ENCODE results near the gene TRMO.

Gene TRMO

DNA sequence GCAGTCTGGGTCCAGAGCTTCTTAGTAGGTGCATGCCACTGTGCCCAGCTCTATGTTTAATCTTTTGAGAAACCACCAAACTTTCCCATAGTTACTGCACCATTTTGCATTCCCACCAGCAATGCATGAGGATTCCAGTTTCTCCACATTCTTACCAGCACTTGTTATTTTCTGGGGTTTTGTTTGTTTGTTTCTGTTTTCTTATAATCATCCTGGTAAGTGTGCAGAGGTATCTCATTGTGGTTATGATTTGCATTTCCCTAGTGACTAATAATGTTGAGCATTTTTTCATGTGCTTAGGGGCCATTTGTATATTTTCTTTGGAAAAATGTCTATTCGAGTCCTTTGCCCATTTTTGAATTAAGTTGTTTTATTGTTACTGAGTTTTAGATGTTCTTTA lies 57.9 kb downstream of the TRMO start:
- no peak overlapping the region for H3K4me3 ChIP-seq (ENCODE audit: low read depth, low read length)
- no peak for DNase-seq (ENCODE audit: low read depth, low spot score)
- POLR2A ChIA-PET, result no interaction called here
- TF ChIP-seq, protein P1, sequence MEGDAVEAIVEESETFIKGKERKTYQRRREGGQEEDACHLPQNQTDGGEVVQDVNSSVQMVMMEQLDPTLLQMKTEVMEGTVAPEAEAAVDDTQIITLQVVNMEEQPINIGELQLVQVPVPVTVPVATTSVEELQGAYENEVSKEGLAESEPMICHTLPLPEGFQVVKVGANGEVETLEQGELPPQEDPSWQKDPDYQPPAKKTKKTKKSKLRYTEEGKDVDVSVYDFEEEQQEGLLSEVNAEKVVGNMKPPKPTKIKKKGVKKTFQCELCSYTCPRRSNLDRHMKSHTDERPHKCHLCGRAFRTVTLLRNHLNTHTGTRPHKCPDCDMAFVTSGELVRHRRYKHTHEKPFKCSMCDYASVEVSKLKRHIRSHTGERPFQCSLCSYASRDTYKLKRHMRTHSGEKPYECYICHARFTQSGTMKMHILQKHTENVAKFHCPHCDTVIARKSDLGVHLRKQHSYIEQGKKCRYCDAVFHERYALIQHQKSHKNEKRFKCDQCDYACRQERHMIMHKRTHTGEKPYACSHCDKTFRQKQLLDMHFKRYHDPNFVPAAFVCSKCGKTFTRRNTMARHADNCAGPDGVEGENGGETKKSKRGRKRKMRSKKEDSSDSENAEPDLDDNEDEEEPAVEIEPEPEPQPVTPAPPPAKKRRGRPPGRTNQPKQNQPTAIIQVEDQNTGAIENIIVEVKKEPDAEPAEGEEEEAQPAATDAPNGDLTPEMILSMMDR (IDR thresholded peaks at IDR 0.05; ENCODE audit: insufficient read depth, low read length, missing control alignments), result no peak
- CTCF ChIA-PET, result interaction anchor here (1.6 kb wide), 1 partner anchor 10 kb away, joined by 3 read pairs; no protein-coding TSS in a partner anchor

DNA sequence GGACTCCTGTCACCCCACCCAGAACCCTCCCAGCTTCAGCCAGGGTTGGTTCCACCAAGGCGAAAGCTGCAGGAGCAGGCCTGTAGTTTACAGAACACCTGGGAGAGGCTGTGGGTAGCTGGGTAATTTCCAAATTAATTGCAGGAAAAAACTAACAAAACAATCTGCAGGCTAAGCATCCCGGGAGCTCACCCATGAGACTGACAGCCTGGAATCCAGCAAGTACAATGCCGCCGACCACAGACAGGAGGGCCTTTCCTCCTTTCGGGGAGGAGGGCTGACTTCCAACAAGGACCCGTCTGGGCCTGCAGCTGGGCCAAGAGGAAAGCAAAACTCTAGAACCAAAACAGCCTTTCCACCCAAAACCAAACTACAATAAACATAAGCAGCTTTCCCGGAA lies 59.0 kb downstream of the TRMO start:
- H3K4me3 ChIP-seq (ENCODE audit: low read depth, low read length), result no peak overlapping the region
- ChIA-PET POLR2A (no interaction called here), CTCF (interaction anchor here (0.5 to 1.6 kb wide), 3 partner anchors 11 to 32 kb away, joined by 3 read pairs; no protein-coding TSS in a partner anchor)
- TF ChIP-seq, protein P1 (IDR thresholded peaks at IDR 0.05; ENCODE audit: insufficient read depth, low read length, missing control alignments), result no peak
- DNase-seq (ENCODE audit: low read depth, low spot score), result no peak

DNA sequence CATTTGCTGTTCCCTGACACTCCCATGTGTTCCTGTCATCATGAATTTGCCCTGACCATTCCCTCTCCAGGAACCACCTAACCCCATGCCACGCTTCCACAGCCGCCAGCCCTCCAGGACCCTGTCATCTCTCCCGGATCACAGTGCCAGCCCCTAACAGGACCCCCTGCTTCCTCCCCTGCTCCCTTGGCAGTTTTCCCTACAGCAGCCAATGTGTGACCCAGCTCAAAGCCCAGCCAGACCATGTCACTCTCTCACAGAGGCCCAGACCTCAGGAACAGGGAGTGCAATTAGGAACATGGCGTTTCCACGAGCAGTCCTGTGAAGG lies 61.2 kb downstream of the TRMO start:
- CTCF ChIA-PET, result no interaction called here
- DNase-seq (ENCODE audit: low read depth, low spot score), result no peak
- POLR2A ChIA-PET, result no interaction called here
- TF ChIP-seq, protein P1 (IDR thresholded peaks at IDR 0.05; ENCODE audit: insufficient read depth, low read length, missing control alignments), result no peak
- H3K4me3 ChIP-seq (ENCODE audit: low read depth, low read length), result no peak overlapping the region

DNA sequence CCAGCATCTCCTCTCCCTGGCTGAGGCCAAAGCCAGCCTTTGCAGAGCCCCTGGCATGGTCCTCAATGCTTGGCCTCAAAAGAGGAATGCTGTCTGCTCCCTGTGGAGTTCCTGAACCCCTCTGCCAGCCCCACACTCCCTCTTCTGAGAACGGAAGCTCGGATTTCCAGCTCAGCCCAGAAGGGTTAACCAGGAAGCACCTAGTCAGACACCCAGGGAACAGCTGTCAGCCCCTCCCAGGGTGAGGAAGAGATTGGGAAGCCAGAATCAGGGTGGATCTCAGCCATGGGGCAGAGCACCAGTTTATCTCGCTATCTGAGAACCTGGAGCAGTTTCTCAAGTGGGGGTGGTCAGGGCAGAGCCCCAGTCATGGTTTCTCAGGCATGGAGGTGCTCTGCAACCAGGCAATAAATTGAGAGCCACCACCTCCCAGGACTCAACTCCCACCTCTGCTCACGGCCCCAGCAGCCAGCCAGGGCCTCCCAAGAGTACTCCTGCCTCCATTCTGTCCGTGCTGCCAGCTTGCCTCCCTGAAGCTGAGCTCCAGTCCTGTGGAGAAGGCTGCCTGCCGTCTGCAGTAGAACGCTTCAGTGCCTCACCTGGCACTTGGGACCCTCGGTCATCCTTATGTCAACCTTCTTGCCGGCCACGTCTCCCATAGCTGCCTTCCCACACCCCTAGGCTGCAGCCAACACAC lies 61.7 kb downstream of the TRMO start:
- POLR2A ChIA-PET, result no interaction called here
- CTCF ChIA-PET, result no interaction called here
- H3K4me3 ChIP-seq (ENCODE audit: low read depth, low read length), result no peak overlapping the region
- DNase-seq (ENCODE audit: low read depth, low spot score), result no peak
- TF ChIP-seq, protein P1 (IDR thresholded peaks at IDR 0.05; ENCODE audit: insufficient read depth, low read length, missing control alignments), result no peak

DNA sequence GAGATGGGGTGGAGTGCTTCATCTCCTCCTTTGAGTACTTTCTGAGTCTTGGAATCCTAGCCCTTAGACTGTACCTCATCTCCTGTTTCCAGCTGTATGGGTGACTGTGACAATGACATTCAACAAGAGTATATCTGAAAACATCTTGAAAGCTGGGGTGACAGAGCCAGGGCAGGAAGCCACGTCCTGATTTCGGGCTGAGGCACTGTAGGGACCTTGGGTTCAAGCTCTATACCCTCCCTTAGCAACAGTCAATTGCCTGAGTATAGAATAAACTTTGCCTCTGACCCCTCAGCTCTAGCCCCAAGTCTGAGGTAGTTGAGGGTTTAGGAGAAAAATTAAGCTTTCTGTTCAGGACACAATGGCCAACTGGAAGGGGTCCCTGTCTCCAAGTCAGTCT lies 63.0 kb downstream of the TRMO start:
- CTCF ChIA-PET, result interaction anchor here (1.3 kb wide), 1 partner anchor 12 kb away, joined by 3 read pairs; no protein-coding TSS in a partner anchor
- POLR2A ChIA-PET, result no interaction called here
- TF ChIP-seq, protein P1 (IDR thresholded peaks at IDR 0.05; ENCODE audit: insufficient read depth, low read length, missing control alignments), result no peak
- no peak for DNase-seq (ENCODE audit: low read depth, low spot score)
- no peak overlapping the region for H3K4me3 ChIP-seq (ENCODE audit: low read depth, low read length)

DNA sequence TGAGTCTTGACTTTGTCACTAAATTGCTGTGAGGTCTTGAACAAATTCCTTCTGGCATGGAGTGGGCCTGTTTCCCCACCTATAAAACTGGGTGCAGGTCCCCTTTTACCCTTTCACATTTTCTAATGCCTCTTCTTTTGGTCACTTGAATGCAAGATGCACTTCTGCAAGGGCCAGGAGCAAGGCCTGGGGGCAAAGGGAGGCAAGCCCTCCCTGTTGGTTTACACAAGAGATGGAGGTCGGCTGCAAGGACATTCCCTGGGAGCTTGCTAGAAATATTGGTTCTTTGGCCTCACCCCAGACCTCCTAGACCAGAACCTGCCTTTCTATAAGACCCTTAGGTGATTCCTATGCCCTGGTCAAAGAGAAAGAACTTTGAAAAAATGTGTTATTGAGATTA lies 63.5 kb downstream of the TRMO start:
- TF ChIP-seq, protein P1 (IDR thresholded peaks at IDR 0.05; ENCODE audit: insufficient read depth, low read length, missing control alignments), result no peak
- POLR2A ChIA-PET, result no interaction called here
- H3K4me3 ChIP-seq (ENCODE audit: low read depth, low read length), result no peak overlapping the region
- CTCF ChIA-PET, result interaction anchor here (1.3 kb wide), 1 partner anchor 13 kb away, joined by 3 read pairs; no protein-coding TSS in a partner anchor
- DNase-seq (ENCODE audit: low read depth, low spot score), result no peak
